Fibroblast of lung (primary cell): ENCODE measurements around the gene CADM2.

Experiments used
- EZH2 ChIP-seq: IDR thresholded peaks from 2 replicates; pipeline ENCODE4 v1.5.1; 2012; ENCODE audit warnings: low read length, control low read depth, mild to moderate bottlenecking; ENCODE audit errors: missing control alignments
- TF ChIP-seq, protein P1 (sequence below), 2 donors: IDR thresholded peaks in 1 of 2; conservative IDR thresholded peaks in 1 of 2; 1 replicate in 1 of 2; 2 replicates in 1 of 2; pipeline ENCODE4 v1.5.1; 2011 to 2012; ENCODE audit warnings: low read length in 2 of 2, control low read depth in 1 of 2, inconsistent platforms in 1 of 2, low read depth in 1 of 2, mild to moderate bottlenecking in 1 of 2

DNA sequence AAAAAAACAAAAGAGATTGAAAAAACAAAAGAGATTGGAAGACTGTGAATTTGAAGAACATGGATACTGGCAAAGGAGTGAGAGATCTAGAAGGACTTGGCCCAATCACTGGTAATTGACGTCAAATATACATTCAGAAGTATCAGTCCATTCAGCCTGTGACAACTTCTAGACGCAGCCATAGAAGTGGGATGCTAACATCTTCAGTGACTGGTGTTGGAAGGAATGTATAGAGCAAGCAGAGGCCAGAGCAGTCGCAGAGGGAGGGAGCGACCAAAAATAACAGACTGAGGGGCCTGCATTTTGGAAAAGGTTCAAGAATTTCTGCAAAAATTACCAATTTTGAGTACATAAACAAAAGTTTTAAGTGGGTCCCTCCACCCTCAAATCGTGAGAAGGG, 473.3 kb downstream of the CADM2 start:
- TF ChIP-seq, protein P1, sequence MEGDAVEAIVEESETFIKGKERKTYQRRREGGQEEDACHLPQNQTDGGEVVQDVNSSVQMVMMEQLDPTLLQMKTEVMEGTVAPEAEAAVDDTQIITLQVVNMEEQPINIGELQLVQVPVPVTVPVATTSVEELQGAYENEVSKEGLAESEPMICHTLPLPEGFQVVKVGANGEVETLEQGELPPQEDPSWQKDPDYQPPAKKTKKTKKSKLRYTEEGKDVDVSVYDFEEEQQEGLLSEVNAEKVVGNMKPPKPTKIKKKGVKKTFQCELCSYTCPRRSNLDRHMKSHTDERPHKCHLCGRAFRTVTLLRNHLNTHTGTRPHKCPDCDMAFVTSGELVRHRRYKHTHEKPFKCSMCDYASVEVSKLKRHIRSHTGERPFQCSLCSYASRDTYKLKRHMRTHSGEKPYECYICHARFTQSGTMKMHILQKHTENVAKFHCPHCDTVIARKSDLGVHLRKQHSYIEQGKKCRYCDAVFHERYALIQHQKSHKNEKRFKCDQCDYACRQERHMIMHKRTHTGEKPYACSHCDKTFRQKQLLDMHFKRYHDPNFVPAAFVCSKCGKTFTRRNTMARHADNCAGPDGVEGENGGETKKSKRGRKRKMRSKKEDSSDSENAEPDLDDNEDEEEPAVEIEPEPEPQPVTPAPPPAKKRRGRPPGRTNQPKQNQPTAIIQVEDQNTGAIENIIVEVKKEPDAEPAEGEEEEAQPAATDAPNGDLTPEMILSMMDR (conservative IDR thresholded peaks at IDR 0.05 in 1 of 2, IDR thresholded peaks at IDR 0.05 in 1 of 2; ENCODE audit: low read depth in 1 of 2, low read length in 2 of 2), result no peak
- no peak for TF ChIP-seq EZH2
